ENCODE data around the gene SARS2. TPM values are rescaled to one million over a fixed set of nuclear protein-coding genes. Genes with fewer than 3 reads are reported as not detected.
"Not testable (repeated sequence)": the region's sequence is repeated elsewhere in the genome, so short reads cannot be mapped to it uniquely, and the experiment has no call there.

Gene SARS2
- total RNA-seq, 1 donor from 2014 or later: 45.8 TPM

- no peaks in the 10 kb centered on the region for H3K79me2 ChIP-seq (ENCODE audit: low read depth)
- Mint-ChIP-seq H3K4me1 (peaks cover 3% of the 10 kb centered on the region), H3K27me3 (ENCODE audit: insufficient read depth, low read depth) (peaks cover 4% of the 10 kb centered on the region), H3K4me3 (no peak overlapping the region), H3K9me3 (no peaks in the 10 kb centered on the region), H3K36me3 (no peaks in the 10 kb centered on the region), H3K27ac (no peak overlapping the region)
- TF ChIP-seq EZH2 (IDR thresholded peaks at IDR 0.05) (no peak), EZH2phosphoT487 (IDR thresholded peaks at IDR 0.05) (no peak), CTCF (IDR thresholded peaks at IDR 0.05) (no peak)
- H3K27me3 ChIP-seq: no peaks in the 10 kb centered on the region
- no peak overlapping the region for H3K4me2 ChIP-seq
- H3K4me3 ChIP-seq: no peak overlapping the region
- H3F3A ChIP-seq (ENCODE audit: low read depth): peaks cover 4% of the 10 kb centered on the region
- no peak overlapping the region for H3K27ac ChIP-seq
- no peak overlapping the region for H3K9ac ChIP-seq
- no peaks in the 10 kb centered on the region for H3K4me1 ChIP-seq
- no peaks in the 10 kb centered on the region for H4K20me1 ChIP-seq (ENCODE audit: low read depth)
- DNase-seq (ENCODE audit: low spot score): no peak
- H3K9me3 ChIP-seq (ENCODE audit: low read depth): no peaks in the 10 kb centered on the region
- H2AFZ ChIP-seq (replicated peaks): no peak overlapping the region
- H3K36me3 ChIP-seq: no peaks in the 10 kb centered on the region
Measured at GRCh38 chr19:38888876-38889275, 41.7 kb downstream of the SARS2 start.

- not testable (repeated sequence) for H3K9me3 Mint-ChIP-seq; H3K4me3 ChIP-seq; H3K9ac ChIP-seq; H3K36me3 Mint-ChIP-seq; H3K4me3 Mint-ChIP-seq; H3F3A ChIP-seq (ENCODE audit: low read depth); H3K27me3 ChIP-seq; H3K36me3 ChIP-seq; H4K20me1 ChIP-seq (ENCODE audit: low read depth); H3K4me1 Mint-ChIP-seq; H3K4me1 ChIP-seq; H3K27ac ChIP-seq; H3K4me2 ChIP-seq; H3K79me2 ChIP-seq (ENCODE audit: low read depth); H3K9me3 ChIP-seq (ENCODE audit: low read depth); DNase-seq (ENCODE audit: low spot score); H3K27ac Mint-ChIP-seq; H2AFZ ChIP-seq (replicated peaks); H3K27me3 Mint-ChIP-seq (ENCODE audit: insufficient read depth, low read depth)
Measured at GRCh38 chr19:38884691-38885090, 45.9 kb downstream of the SARS2 start.

DNA sequence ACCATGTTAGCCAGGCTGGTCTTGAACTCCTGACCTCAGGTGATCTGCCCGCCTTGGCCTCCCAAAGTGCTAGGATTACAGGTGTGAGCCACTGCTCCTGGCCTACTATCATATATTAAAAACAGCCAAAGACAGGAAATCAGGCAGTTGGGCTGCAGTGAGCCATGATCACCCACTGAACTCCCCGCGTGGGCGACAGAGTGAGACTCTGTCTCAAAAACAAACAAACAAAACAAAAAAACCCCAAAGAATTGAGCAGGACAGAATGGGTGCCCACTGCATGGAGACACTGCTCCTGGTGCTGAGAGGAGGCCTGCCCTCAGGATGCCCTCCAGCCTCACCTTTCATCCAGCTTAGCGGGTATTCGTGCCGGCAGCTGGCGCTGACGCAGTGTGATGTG lies 47.3 kb downstream of the SARS2 start:
- Mint-ChIP-seq H3K4me3 (no peak overlapping the region), H3K9me3 (no peaks in the 10 kb centered on the region), H3K27ac (peak overlapping the region; percentile 33), H3K27me3 (ENCODE audit: insufficient read depth, low read depth) (peaks cover 8% of the 10 kb centered on the region), H3K36me3 (no peaks in the 10 kb centered on the region), H3K4me1 (no peaks in the 10 kb centered on the region)
- Histone ChIP-seq H3K36me3 (no peaks in the 10 kb centered on the region), H2AFZ (replicated peaks) (no peak overlapping the region), H3K4me2 (no peak overlapping the region), H3K4me3 (no peak overlapping the region), H3K9ac (no peak overlapping the region), H3F3A (ENCODE audit: low read depth) (peaks cover 4% of the 10 kb centered on the region), H4K20me1 (ENCODE audit: low read depth) (no peaks in the 10 kb centered on the region), H3K4me1 (no peaks in the 10 kb centered on the region), H3K79me2 (ENCODE audit: low read depth) (no peaks in the 10 kb centered on the region), H3K27me3 (no peaks in the 10 kb centered on the region), H3K27ac (no peak overlapping the region), H3K9me3 (ENCODE audit: low read depth) (no peaks in the 10 kb centered on the region)
- no peak for TF ChIP-seq EZH2 (IDR thresholded peaks at IDR 0.05)
- no peak for TF ChIP-seq CTCF (IDR thresholded peaks at IDR 0.05)
- no peak for TF ChIP-seq EZH2phosphoT487 (IDR thresholded peaks at IDR 0.05)
- DNase-seq (ENCODE audit: low spot score): no peak

- no peak for DNase-seq (ENCODE audit: low spot score)
- Histone ChIP-seq H3K9me3 (ENCODE audit: low read depth) (no peaks in the 10 kb centered on the region), H3K36me3 (no peaks in the 10 kb centered on the region), H4K20me1 (ENCODE audit: low read depth) (no peaks in the 10 kb centered on the region), H3K79me2 (ENCODE audit: low read depth) (no peaks in the 10 kb centered on the region), H2AFZ (replicated peaks) (no peak overlapping the region), H3F3A (ENCODE audit: low read depth) (peaks cover 3% of the 10 kb centered on the region), H3K4me1 (peaks cover 8% of the 10 kb centered on the region), H3K27ac (no peak overlapping the region), H3K4me3 (no peak overlapping the region), H3K4me2 (no peak overlapping the region), H3K9ac (no peak overlapping the region), H3K27me3 (no peaks in the 10 kb centered on the region)
- TF ChIP-seq EZH2 (IDR thresholded peaks at IDR 0.05) (no peak), EZH2phosphoT487 (IDR thresholded peaks at IDR 0.05) (no peak), CTCF (IDR thresholded peaks at IDR 0.05) (no peak)
- H3K4me1 Mint-ChIP-seq: peaks cover 8% of the 10 kb centered on the region
- H3K27ac Mint-ChIP-seq: peak overlapping the region; percentile 50
- no peaks in the 10 kb centered on the region for H3K36me3 Mint-ChIP-seq
- H3K9me3 Mint-ChIP-seq: no peaks in the 10 kb centered on the region
- no peak overlapping the region for H3K4me3 Mint-ChIP-seq
- H3K27me3 Mint-ChIP-seq (ENCODE audit: insufficient read depth, low read depth): peaks cover 8% of the 10 kb centered on the region
Measured at GRCh38 chr19:38880882-38881609, 49.5 kb downstream of the SARS2 start.
